Neural progenitor cell (in vitro differentiated cells): ENCODE measurements around the gene CFAP410. TPM values are rescaled to one million over a fixed set of nuclear protein-coding genes. Genes with fewer than 3 reads are reported as not detected.

Experiments used
- DNase-seq: peaks from one replicate; pipeline ENCODE4 v3.0.0-alpha.2; 2016; ENCODE audit warnings: low spot score
- H2AFZ ChIP-seq: fragments of 200-600 bp; sonication (generic); replicated peaks from 2 replicates; pipeline ENCODE4 v1.6.1; 2016; ENCODE audit warnings: antibody characterized with exemption
- H3F3A ChIP-seq: fragments of 200-600 bp; sonication (generic); 2 replicates; pipeline ENCODE4 v1.6.1; 2016; ENCODE audit warnings: antibody characterized with exemption, low read depth
- H3K27ac ChIP-seq: fragments of 200-600 bp; sonication (generic); 2 replicates; pipeline ENCODE4 v1.5.1; 2016; ENCODE audit warnings: mild to moderate bottlenecking
- H3K27me3 ChIP-seq: fragments of 200-600 bp; sonication (generic); 2 replicates; pipeline ENCODE4 v1.6.1; 2016; ENCODE audit warnings: mild to moderate bottlenecking, moderate library complexity
- H3K36me3 ChIP-seq: fragments of 200-600 bp; sonication (generic); 2 replicates; pipeline ENCODE4 v1.5.1; 2016
- H3K4me1 ChIP-seq: fragments of 200-600 bp; sonication (generic); 2 replicates; pipeline ENCODE4 v1.6.1; 2016; ENCODE audit warnings: mixed run types
- H3K4me2 ChIP-seq: fragments of 200-600 bp; sonication (generic); 2 replicates; pipeline ENCODE4 v1.6.1; 2016
- H3K4me3 ChIP-seq: fragments of 200-600 bp; sonication (generic); 2 replicates; pipeline ENCODE4 v1.5.1; 2016
- H3K79me2 ChIP-seq: fragments of 200-600 bp; sonication (generic); 2 replicates; pipeline ENCODE4 v1.6.1; 2016; ENCODE audit warnings: low read depth
- H3K9ac ChIP-seq: fragments of 200-600 bp; sonication (generic); 2 replicates; pipeline ENCODE4 v1.6.1; 2016
- H3K9me3 ChIP-seq: fragments of 200-600 bp; sonication (generic); 2 replicates; pipeline ENCODE4 v1.5.1; 2016; ENCODE audit warnings: low read depth
- H4K20me1 ChIP-seq: fragments of 200-600 bp; sonication (generic); 2 replicates; pipeline ENCODE4 v1.6.1; 2016; ENCODE audit warnings: low read depth
- H3K27ac Mint-ChIP-seq: 3 replicates; pipeline ENCODE4 v1.8.0; 2021; ENCODE audit warnings: mixed read lengths
- H3K27me3 Mint-ChIP-seq: 2 replicates; pipeline ENCODE4 v1.8.0; 2022; ENCODE audit warnings: low read depth, mild to moderate bottlenecking, inconsistent platforms, moderate library complexity, mixed read lengths; ENCODE audit not compliant: insufficient read depth
- H3K36me3 Mint-ChIP-seq: 3 replicates; pipeline ENCODE4 v1.8.0; 2021; ENCODE audit warnings: mixed read lengths
- H3K4me1 Mint-ChIP-seq: 3 replicates; pipeline ENCODE4 v1.8.0; 2021; ENCODE audit warnings: mixed read lengths
- H3K4me3 Mint-ChIP-seq: 3 replicates; pipeline ENCODE4 v1.8.0; 2021; ENCODE audit warnings: mild to moderate bottlenecking, moderate library complexity, mixed read lengths
- H3K9me3 Mint-ChIP-seq: 3 replicates; pipeline ENCODE4 v1.8.0; 2020; ENCODE audit warnings: mixed read lengths
- CTCF ChIP-seq: fragments of 200-600 bp; sonication (generic); IDR thresholded peaks from 2 replicates; pipeline ENCODE4 v1.5.1; 2017; ENCODE audit warnings: antibody characterized with exemption, mild to moderate bottlenecking
- EZH2 ChIP-seq: fragments of 200-600 bp; sonication (generic); IDR thresholded peaks from 2 replicates; pipeline ENCODE4 v1.6.1; 2017; ENCODE audit warnings: antibody characterized with exemption, mild to moderate bottlenecking, moderate library complexity
- EZH2phosphoT487 ChIP-seq: fragments of 200-600 bp; sonication (generic); IDR thresholded peaks from 2 replicates; pipeline ENCODE4 v1.6.1; 2017; ENCODE audit warnings: antibody characterized with exemption
- total RNA-seq: library from RNA; depleted of rRNA; stranded (reverse); fragments of >200 nt; gene quantifications from 2 replicates; pipeline ENCODE4 v1.2.3, GENCODE V29; 2015; ENCODE audit warnings: low replicate concordance

The CFAP410 gene
- total RNA-seq, 1 donor from 2014 or later, result 7.5 TPM

- no peaks in the 10 kb centered on the region for H3K79me2 ChIP-seq
- no peak overlapping the region for H3K4me2 ChIP-seq
- H3F3A ChIP-seq, result peaks cover 2% of the 10 kb centered on the region
- TF ChIP-seq CTCF (no peak), EZH2phosphoT487 (no peak), EZH2 (no peak)
- Mint-ChIP-seq H3K4me3 (no peak overlapping the region), H3K9me3 (no peaks in the 10 kb centered on the region), H3K27me3 (peaks cover 6% of the 10 kb centered on the region), H3K36me3 (peaks cover 3% of the 10 kb centered on the region), H3K4me1 (peaks cover 16% of the 10 kb centered on the region), H3K27ac (no peak overlapping the region)
- H3K9me3 ChIP-seq, result no peaks in the 10 kb centered on the region
- H2AFZ ChIP-seq, result no peak overlapping the region
- H3K27me3 ChIP-seq, result no peaks in the 10 kb centered on the region
- H3K36me3 ChIP-seq, result no peaks in the 10 kb centered on the region
- no peak overlapping the region for H3K4me3 ChIP-seq
- H3K9ac ChIP-seq, result no peak overlapping the region
- H3K4me1 ChIP-seq, result no peaks in the 10 kb centered on the region
- no peak overlapping the region for H3K27ac ChIP-seq
- peaks cover 6% of the 10 kb centered on the region for H4K20me1 ChIP-seq
- DNase-seq, result no peak
These were observed 4.7 kb downstream of the CFAP410 start for GRCh38 chr21:44334329-44335030.

GRCh38 chr21:44333509-44334328 is 5.5 kb downstream of the CFAP410 start:
- Histone ChIP-seq H2AFZ (no peak overlapping the region), H4K20me1 (peaks cover 6% of the 10 kb centered on the region), H3K9ac (no peak overlapping the region), H3K27me3 (no peaks in the 10 kb centered on the region), H3K36me3 (no peaks in the 10 kb centered on the region), H3K4me3 (no peak overlapping the region), H3K4me1 (no peaks in the 10 kb centered on the region), H3K4me2 (no peak overlapping the region), H3K27ac (no peak overlapping the region), H3F3A (no peaks in the 10 kb centered on the region), H3K79me2 (no peaks in the 10 kb centered on the region), H3K9me3 (no peaks in the 10 kb centered on the region)
- Mint-ChIP-seq H3K4me3 (no peak overlapping the region), H3K9me3 (no peaks in the 10 kb centered on the region), H3K27me3 (peaks cover 6% of the 10 kb centered on the region), H3K27ac (no peak overlapping the region), H3K4me1 (peaks cover 15% of the 10 kb centered on the region), H3K36me3 (peaks cover 3% of the 10 kb centered on the region)
- TF ChIP-seq EZH2 (no peak), CTCF (no peak), EZH2phosphoT487 (no peak)
- no peak for DNase-seq

- H3K36me3 Mint-ChIP-seq, result peaks cover 3% of the 10 kb centered on the region
- Histone ChIP-seq H3K4me3 (no peak overlapping the region), H3K79me2 (no peaks in the 10 kb centered on the region), H3K9me3 (no peaks in the 10 kb centered on the region), H4K20me1 (peaks cover 1% of the 10 kb centered on the region), H2AFZ (no peak overlapping the region), H3F3A (no peaks in the 10 kb centered on the region), H3K9ac (no peak overlapping the region), H3K27ac (no peak overlapping the region), H3K36me3 (no peaks in the 10 kb centered on the region), H3K4me1 (no peaks in the 10 kb centered on the region), H3K27me3 (no peaks in the 10 kb centered on the region), H3K4me2 (no peak overlapping the region)
- no peak overlapping the region for H3K27ac Mint-ChIP-seq
- H3K9me3 Mint-ChIP-seq, result no peaks in the 10 kb centered on the region
- TF ChIP-seq EZH2phosphoT487 (no peak), EZH2 (no peak), CTCF (no peak)
- no peak overlapping the region for H3K4me3 Mint-ChIP-seq
- H3K4me1 Mint-ChIP-seq, result peaks cover 11% of the 10 kb centered on the region
- DNase-seq, result no peak
- peaks cover 6% of the 10 kb centered on the region for H3K27me3 Mint-ChIP-seq
These were observed 6.2 kb downstream of the CFAP410 start for GRCh38 chr21:44332965-44333364.
